Psoas muscle (tissue), 8 donors: Measurements from ENCODE around the gene POMP. TPM values are rescaled to one million over a fixed set of nuclear protein-coding genes. Genes with fewer than 3 reads are reported as not detected.
"Not testable (repeated sequence)": the region's sequence is repeated elsewhere in the genome, so short reads cannot be mapped to it uniquely, and the experiment has no call there.

Experiments
- ATAC-seq, 4 donors: fragments of 200-7000 bp; cut with Tn5 transposase; one replicate each; pipeline ENCODE4 v1.9.1; 2020; ENCODE audit warnings: moderate library complexity in 3 of 4, mild to moderate bottlenecking in 2 of 4
- DNase-seq, 2 donors: peaks; one replicate each; pipeline ENCODE4 v3.0.0-alpha.2; 2020
- H3K27ac ChIP-seq: fragments of 200-600 bp; one replicate; pipeline ENCODE4 v1.8.0; 2022
- H3K27me3 ChIP-seq, 3 donors: fragments of 200-600 bp in 1 of 3; one replicate each; pipeline versions ENCODE4 v1.6.1 to v1.8.0; 2013 to 2022; ENCODE audit warnings: low read length in 2 of 3, mild to moderate bottlenecking in 2 of 3, moderate library complexity in 1 of 3; ENCODE audit not compliant: insufficient read depth in 3 of 3
- H3K36me3 ChIP-seq, 2 donors: fragments of 200-600 bp in 1 of 2; one replicate each; pipeline versions ENCODE4 v1.6.1 to v1.8.0; 2013 to 2022; ENCODE audit warnings: low read depth in 1 of 2, mild to moderate bottlenecking in 1 of 2, moderate library complexity in 1 of 2; ENCODE audit not compliant: insufficient read depth in 1 of 2
- H3K4me1 ChIP-seq: fragments of 200-600 bp; one replicate; pipeline ENCODE4 v1.8.0; 2022
- H3K4me3 ChIP-seq: fragments of 200-600 bp; one replicate; pipeline ENCODE4 v1.8.0; 2022; ENCODE audit warnings: mild to moderate bottlenecking
- H3K9me3 ChIP-seq: fragments of 200-600 bp; one replicate; pipeline ENCODE4 v1.8.0; 2022
- WGBS, 3 donors: extraction: QIAGEN DNeasy Blood & Tissue Kit; methylation state at CpG; one replicate each; pipeline versions ENCODE4 v1.1.6 to v1.1.7; 2013; 5-methylcytosine and 5-hydroxymethylcytosine counted together
- intact Hi-C, 2 donors: fragments of 100-400 bp; cut with DNase I; formaldehyde crosslinking; loops; one replicate each; pipeline versions ENCODE4 v1.11.0 to v1.14.2; 2022
- polyA plus RNA-seq, 3 donors: library from polyadenylated mRNA; stranded (reverse); fragments of 200-250 nt; gene quantifications; one replicate each; pipeline ENCODE4 v1.2.3, GENCODE V29; 2013
- total RNA-seq, 4 donors: library from RNA; stranded (reverse); fragmentation: NEBNext Ultra II Directional in 2 of 4; extraction: Animal tissue kit (Norgen Biotek cat#: 25700) in 2 of 4; gene quantifications; one replicate each; pipeline versions ENCODE4 v1.2.1 to v1.2.4, GENCODE V29; 2021 to 2023
- TF ChIP-seq, protein P1 (sequence below): fragments of 200-600 bp; IDR thresholded peaks from one replicate; pipeline ENCODE4 v1.8.0; 2022; ENCODE audit warnings: antibody characterized with exemption
- donor health status: healthy with polysubstance abuse.
- donor health status: DM: no; HTN: no; CAD: no; lungs with moderate emphysema.
- donor health status: Bipolar disorder and iron deficiency.
- donor health status: healthy.
- donor health status: DM: yes; HTN: yes; CAD: no.
- donor health status: DM: no; HTN: no; CAD: no.
- donor health status: DM: no; HTN: no; CAD: no.
- donor health status: DM: yes; HTN: yes; CAD: no.

The POMP gene
- total and polyA plus RNA-seq, 7 donors = 76.3 to 351 (median 128) TPM

DNA sequence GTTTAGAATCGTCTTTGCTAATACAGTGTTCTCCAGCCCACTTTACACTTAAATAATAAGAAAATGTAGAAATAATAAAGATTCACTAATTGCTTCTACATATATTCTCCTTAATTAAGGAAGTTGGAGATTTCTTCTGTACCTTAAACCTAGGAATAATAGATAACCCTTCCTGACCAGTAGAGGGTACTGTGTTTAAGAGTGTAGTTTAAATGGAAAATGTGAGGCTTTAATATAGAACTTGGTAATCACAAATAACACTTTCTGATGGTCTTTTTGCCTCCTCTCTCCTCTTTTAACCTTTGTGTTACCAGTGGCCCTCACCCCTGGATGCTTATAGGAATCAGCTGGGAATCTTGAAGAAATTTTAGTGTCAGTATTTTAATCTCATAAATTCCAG is 20.7 kb downstream of the POMP start:
- H3K36me3 ChIP-seq = peaks cover 5 to 62% of the 10 kb centered on the region in 2 donors
- no peak overlapping the region for H3K27ac ChIP-seq
- DNase-seq = no peak
- no peaks in the 10 kb centered on the region for H3K9me3 ChIP-seq
- WGBS, 3 donors = 88 to 93% (median 91%) methylated on average over 1 of the region's 1 CpG
- TF ChIP-seq, protein P1, sequence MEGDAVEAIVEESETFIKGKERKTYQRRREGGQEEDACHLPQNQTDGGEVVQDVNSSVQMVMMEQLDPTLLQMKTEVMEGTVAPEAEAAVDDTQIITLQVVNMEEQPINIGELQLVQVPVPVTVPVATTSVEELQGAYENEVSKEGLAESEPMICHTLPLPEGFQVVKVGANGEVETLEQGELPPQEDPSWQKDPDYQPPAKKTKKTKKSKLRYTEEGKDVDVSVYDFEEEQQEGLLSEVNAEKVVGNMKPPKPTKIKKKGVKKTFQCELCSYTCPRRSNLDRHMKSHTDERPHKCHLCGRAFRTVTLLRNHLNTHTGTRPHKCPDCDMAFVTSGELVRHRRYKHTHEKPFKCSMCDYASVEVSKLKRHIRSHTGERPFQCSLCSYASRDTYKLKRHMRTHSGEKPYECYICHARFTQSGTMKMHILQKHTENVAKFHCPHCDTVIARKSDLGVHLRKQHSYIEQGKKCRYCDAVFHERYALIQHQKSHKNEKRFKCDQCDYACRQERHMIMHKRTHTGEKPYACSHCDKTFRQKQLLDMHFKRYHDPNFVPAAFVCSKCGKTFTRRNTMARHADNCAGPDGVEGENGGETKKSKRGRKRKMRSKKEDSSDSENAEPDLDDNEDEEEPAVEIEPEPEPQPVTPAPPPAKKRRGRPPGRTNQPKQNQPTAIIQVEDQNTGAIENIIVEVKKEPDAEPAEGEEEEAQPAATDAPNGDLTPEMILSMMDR = peak; percentile 26
- no peaks in the 10 kb centered on the region for H3K4me1 ChIP-seq
- H3K27me3 ChIP-seq = no peaks in the 10 kb centered on the region
- intact Hi-C loops = no loop called here
- peak in 1 of 4 donors; percentile 37 for ATAC-seq
- H3K4me3 ChIP-seq = no peak overlapping the region

DNA sequence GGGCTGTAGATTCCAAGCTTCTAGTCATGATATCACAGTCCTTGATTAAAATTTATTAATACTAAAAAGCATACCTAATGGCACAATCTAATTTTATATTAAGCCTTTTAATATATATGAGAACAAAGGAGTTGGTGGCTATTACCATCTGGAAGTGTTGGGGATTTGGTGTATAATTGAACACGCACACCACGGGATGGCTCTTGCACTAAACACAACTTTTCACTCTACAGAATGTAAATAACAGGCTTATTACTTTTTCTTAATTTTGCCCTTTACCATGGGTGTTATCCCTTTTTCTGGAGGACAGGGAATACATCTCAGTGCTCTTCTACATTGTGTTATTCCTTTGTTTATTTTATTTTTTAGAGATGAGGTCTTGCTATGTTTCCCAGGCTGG is 21.6 kb downstream of the POMP start:
- Histone ChIP-seq H3K4me1 (no peaks in the 10 kb centered on the region), H3K27me3 (no peaks in the 10 kb centered on the region), H3K4me3 (no peak overlapping the region), H3K9me3 (no peaks in the 10 kb centered on the region), H3K27ac (no peak overlapping the region), H3K36me3 (peaks cover 5 to 53% of the 10 kb centered on the region in 2 donors)
- DNase-seq (no peak), ATAC-seq (no peak)
- TF ChIP-seq, protein P1 = no peak
- WGBS, 3 donors = 87 to 91% (median 88%) methylated on average over 2 of the region's 2 CpGs
- intact Hi-C loops = no loop called here

DNA sequence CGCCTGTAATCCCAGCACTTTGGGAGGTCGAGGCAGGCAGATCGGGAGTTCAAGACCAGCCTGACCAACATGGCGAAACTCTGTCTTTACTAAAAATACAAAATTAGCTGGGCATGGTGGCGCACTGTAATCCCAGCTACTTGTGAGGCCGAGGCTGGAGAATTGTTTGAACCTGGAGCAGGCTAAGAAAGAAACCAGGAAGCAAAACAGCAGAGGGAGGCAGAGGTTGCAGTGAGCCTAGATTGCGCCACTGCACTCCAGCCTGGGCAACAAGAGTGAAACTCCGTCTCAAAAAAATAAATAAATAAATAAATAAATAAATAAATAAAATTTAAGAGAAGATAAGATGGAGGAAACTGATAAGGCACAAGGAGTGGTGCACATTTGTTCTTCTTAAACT is 24.2 kb downstream of the POMP start:
- H3K9me3 ChIP-seq, H3K27me3 ChIP-seq, H3K27ac ChIP-seq, H3K4me3 ChIP-seq, intact Hi-C loops, ATAC-seq, DNase-seq, H3K4me1 ChIP-seq: not testable (repeated sequence)
- WGBS, 3 donors = 87 to 96% (median 90%) methylated on average over 8 of the region's 8 CpGs
- H3K36me3 ChIP-seq = peaks cover 0 to 27% of the 10 kb centered on the region in 2 donors

DNA sequence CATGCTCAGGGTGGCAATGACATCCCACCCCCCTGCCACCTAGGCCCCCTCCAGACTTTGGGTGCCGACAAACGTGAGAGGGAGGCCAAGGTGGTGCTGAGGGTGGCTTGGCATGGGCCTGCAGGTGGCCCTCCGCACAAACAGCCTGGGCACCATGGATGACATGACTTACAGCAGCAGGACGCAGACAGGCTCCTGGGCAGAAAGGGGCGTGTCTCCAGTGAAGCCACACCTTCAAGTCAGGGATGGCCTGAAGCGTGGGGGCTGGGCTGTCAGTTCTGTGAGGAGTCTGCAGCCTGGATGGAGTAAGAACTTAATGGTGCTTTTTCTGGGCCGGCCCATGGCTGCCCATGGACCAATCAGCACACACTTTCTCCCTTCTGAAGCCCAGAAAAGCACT is 25.3 kb downstream of the POMP start:
- Histone ChIP-seq H3K4me1 (no peaks in the 10 kb centered on the region), H3K27ac (no peak overlapping the region), H3K9me3 (peaks cover 4% of the 10 kb centered on the region), H3K27me3 (no peaks in the 10 kb centered on the region), H3K36me3 (peaks cover 0 to 16% of the 10 kb centered on the region in 2 donors), H3K4me3 (no peak overlapping the region)
- intact Hi-C loops = no loop called here
- peak in 2 of 4 donors; percentile 21 to 42 for ATAC-seq
- no peak for DNase-seq
- TF ChIP-seq, protein P1 = no peak
- WGBS, 3 donors = 36 to 45% (median 43%) methylated on average over 7 of the region's 7 CpGs

DNA sequence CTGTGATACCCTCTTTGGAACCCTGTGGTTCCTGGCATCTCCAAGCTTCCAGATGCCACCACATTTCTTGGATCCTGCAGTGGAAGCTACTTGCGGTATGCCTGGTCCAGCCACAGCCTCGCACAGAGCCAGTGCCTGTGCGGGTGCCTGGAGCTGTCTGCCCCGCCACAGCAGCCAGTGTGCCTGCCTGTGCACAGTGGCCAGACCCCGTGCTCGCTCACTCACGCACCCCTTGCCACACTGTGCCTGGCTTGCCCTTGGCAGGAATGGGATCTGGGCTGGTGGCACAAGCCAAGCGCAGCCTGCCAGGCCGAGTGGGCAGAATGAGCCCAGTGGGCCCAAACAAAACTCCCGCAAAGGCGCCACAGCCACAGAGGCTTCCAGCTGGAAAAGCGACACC is 26.2 kb downstream of the POMP start:
- WGBS, 3 donors = 70 to 87% (median 84%) methylated on average over 12 of the region's 12 CpGs
- DNase-seq (no peak), ATAC-seq (peak in 1 of 4 donors; percentile 27)
- no peak overlapping the region for H3K27ac ChIP-seq
- no peaks in the 10 kb centered on the region for H3K27me3 ChIP-seq
- intact Hi-C loops = no loop called here
- TF ChIP-seq, protein P1 = no peak
- peaks cover 4% of the 10 kb centered on the region for H3K9me3 ChIP-seq
- H3K4me1 ChIP-seq = no peaks in the 10 kb centered on the region
- H3K4me3 ChIP-seq = no peak overlapping the region
- H3K36me3 ChIP-seq = peaks cover 0 to 8% of the 10 kb centered on the region in 2 donors
